H9 (cell line): ENCODE measurements around the gene LEF1. TPM values are rescaled to one million over a fixed set of nuclear protein-coding genes. Genes with fewer than 3 reads are reported as not detected.

Source experiments
- DNase-seq: peaks from one replicate; pipeline ENCODE4 v3.0.0-alpha.2; 2017
- H2AFZ ChIP-seq: one replicate; pipeline ENCODE4 v1.6.1; 2013; ENCODE audit warnings: mild to moderate bottlenecking, low read length, control low read depth, moderate library complexity
- H2AK5ac ChIP-seq: 2 replicates; pipeline ENCODE4 v1.6.1; 2013; ENCODE audit warnings: low read length, control low read depth, mixed read lengths; ENCODE audit not compliant: insufficient read length
- H2BK120ac ChIP-seq: one replicate; pipeline ENCODE4 v1.6.1; 2013; ENCODE audit warnings: low read depth, mild to moderate bottlenecking, low read length, control low read depth, inconsistent platforms; ENCODE audit not compliant: poor library complexity, severe bottlenecking
- H2BK12ac ChIP-seq: 2 replicates; pipeline ENCODE4 v1.6.1; 2013; ENCODE audit warnings: low read length, control low read depth, mixed read lengths, low read depth; ENCODE audit not compliant: insufficient read length
- H2BK15ac ChIP-seq: 2 replicates; pipeline ENCODE4 v1.6.1; 2013; ENCODE audit warnings: low read depth, low read length, control low read depth
- H2BK20ac ChIP-seq: one replicate; pipeline ENCODE4 v1.6.1; 2013; ENCODE audit warnings: low read depth, mild to moderate bottlenecking, low read length, control low read depth, inconsistent platforms; ENCODE audit not compliant: poor library complexity, severe bottlenecking
- H2BK5ac ChIP-seq: 2 replicates; pipeline ENCODE4 v1.6.1; 2013; ENCODE audit warnings: low read length, control low read depth, mixed read lengths; ENCODE audit not compliant: insufficient read length
- H3K14ac ChIP-seq: 2 replicates; pipeline ENCODE4 v1.6.1; 2013; ENCODE audit warnings: low read length, control low read depth; ENCODE audit not compliant: insufficient read depth
- H3K18ac ChIP-seq: 2 replicates; pipeline ENCODE4 v1.6.1; 2013; ENCODE audit warnings: low read depth, mild to moderate bottlenecking, mixed read lengths, low read length, control low read depth; ENCODE audit not compliant: insufficient read length
- H3K23ac ChIP-seq: 2 replicates; pipeline ENCODE4 v1.6.1; 2013; ENCODE audit warnings: low read length, control low read depth, mixed read lengths, low read depth; ENCODE audit not compliant: insufficient read length
- H3K23me2 ChIP-seq: 2 replicates; pipeline ENCODE4 v1.6.1; 2013; ENCODE audit warnings: low read depth, mild to moderate bottlenecking, mixed read lengths, low read length, control low read depth; ENCODE audit not compliant: insufficient read length, poor library complexity, severe bottlenecking
- H3K27ac ChIP-seq: 2 replicates; pipeline ENCODE4 v1.5.1; 2013; ENCODE audit warnings: low read length, control low read depth, mixed read lengths, low read depth; ENCODE audit not compliant: insufficient read length
- H3K27me3 ChIP-seq: 2 replicates; pipeline ENCODE4 v1.6.1; 2013; ENCODE audit warnings: low read length, control low read depth, inconsistent platforms; ENCODE audit not compliant: insufficient read depth
- H3K4ac ChIP-seq: 2 replicates; pipeline ENCODE4 v1.6.1; 2013; ENCODE audit warnings: low read depth, mild to moderate bottlenecking, control low read depth, inconsistent platforms, low read length, moderate library complexity
- H3K4me1 ChIP-seq: 2 replicates; pipeline ENCODE4 v1.6.1; 2013; ENCODE audit warnings: low read length, control low read depth, inconsistent platforms; ENCODE audit not compliant: insufficient read depth
- H3K4me2 ChIP-seq: 2 replicates; pipeline ENCODE4 v1.6.1; 2013; ENCODE audit warnings: low read length, control low read depth, mixed read lengths; ENCODE audit not compliant: insufficient read length, insufficient read depth
- H3K56ac ChIP-seq: 2 replicates; pipeline ENCODE4 v1.6.1; 2013; ENCODE audit warnings: low read depth, mild to moderate bottlenecking, mixed read lengths, low read length, control low read depth; ENCODE audit not compliant: insufficient read length
- H3K79me1 ChIP-seq: 2 replicates; pipeline ENCODE4 v1.6.1; 2013; ENCODE audit warnings: low read depth, mild to moderate bottlenecking, moderate library complexity, low read length, control low read depth, inconsistent platforms; ENCODE audit not compliant: insufficient read depth, poor library complexity, severe bottlenecking
- H3K79me2 ChIP-seq: 2 replicates; pipeline ENCODE4 v1.6.1; 2013; ENCODE audit warnings: low read length, control low read depth, inconsistent platforms; ENCODE audit not compliant: insufficient read depth
- H3K9ac ChIP-seq: 2 replicates; pipeline ENCODE4 v1.6.1; 2013; ENCODE audit warnings: low read length, control low read depth, mixed read lengths; ENCODE audit not compliant: insufficient read length; ENCODE audit errors: extremely low read depth
- H3K9me3 ChIP-seq: one replicate; pipeline ENCODE4 v1.6.1; 2013; ENCODE audit warnings: low read depth, low read length, inconsistent platforms; ENCODE audit not compliant: control insufficient read depth
- H3T11ph ChIP-seq: one replicate; pipeline ENCODE4 v1.6.1; 2013; ENCODE audit warnings: mild to moderate bottlenecking, low read length, control low read depth, inconsistent platforms
- H4K20me1 ChIP-seq: one replicate; pipeline ENCODE4 v1.6.1; 2013; ENCODE audit not compliant: control insufficient read depth, insufficient read length, insufficient read depth
- H4K5ac ChIP-seq: 2 replicates; pipeline ENCODE4 v1.6.1; 2013; ENCODE audit warnings: low read depth, mild to moderate bottlenecking, mixed read lengths, low read length, control low read depth; ENCODE audit not compliant: insufficient read length
- H4K8ac ChIP-seq: replicated peaks from 2 replicates; pipeline ENCODE4 v1.6.1; 2013; ENCODE audit warnings: low read length, control low read depth, mixed read lengths, low read depth; ENCODE audit not compliant: insufficient read length
- H4K91ac ChIP-seq: 2 replicates; pipeline ENCODE4 v1.6.1; 2013; ENCODE audit warnings: low read depth, mild to moderate bottlenecking, moderate library complexity, mixed read lengths, low read length, control low read depth; ENCODE audit not compliant: insufficient read length
- H3K27ac Mint-ChIP-seq, 3 experiments: 2 replicates in 2 of 3; 3 replicates in 1 of 3; pipeline ENCODE4 v1.8.0; 2020 to 2021; ENCODE audit warnings: mixed read lengths in 3 of 3, mild to moderate bottlenecking in 1 of 3, moderate library complexity in 1 of 3
- H3K27me3 Mint-ChIP-seq: 2 replicates; pipeline ENCODE4 v1.8.0; 2021; ENCODE audit warnings: low read depth, mild to moderate bottlenecking, moderate library complexity, mixed read lengths
- H3K36me3 Mint-ChIP-seq, 3 experiments: 2 replicates in 2 of 3; 3 replicates in 1 of 3; pipeline ENCODE4 v1.8.0; 2020 to 2021; ENCODE audit warnings: low read depth in 3 of 3, mixed read lengths in 3 of 3; ENCODE audit not compliant: insufficient read depth in 1 of 3
- H3K4me1 Mint-ChIP-seq, 2 experiments: 2 replicates each; pipeline ENCODE4 v1.8.0; 2020; ENCODE audit warnings: mixed read lengths in 2 of 2
- H3K4me3 Mint-ChIP-seq, 2 experiments: 2 replicates in 1 of 2; 3 replicates in 1 of 2; pipeline ENCODE4 v1.8.0; 2020 to 2021; ENCODE audit warnings: mild to moderate bottlenecking in 2 of 2, mixed read lengths in 2 of 2, moderate library complexity in 1 of 2
- H3K9me3 Mint-ChIP-seq, 2 experiments: 2 replicates in 1 of 2; 3 replicates in 1 of 2; pipeline ENCODE4 v1.8.0; 2020; ENCODE audit warnings: mild to moderate bottlenecking in 2 of 2, mixed read lengths in 2 of 2, moderate library complexity in 1 of 2
- CTCF ChIP-seq: fragments of 200-600 bp; sonication (generic); conservative IDR thresholded peaks from 3 replicates; pipeline ENCODE4 v1.8.0; 2021; ENCODE audit warnings: antibody characterized with exemption, mild to moderate bottlenecking
- WGBS: extraction: QIAGEN DNeasy Blood & Tissue Kit; methylation state at CpG from one replicate; pipeline ENCODE4 v1.1.7; 2013; ENCODE audit warnings: missing lambda C conversion rate, low lambda C conversion rate, mixed read lengths; ENCODE audit not compliant: insufficient read length; ENCODE audit errors: extremely low coverage; 5-methylcytosine and 5-hydroxymethylcytosine counted together
- total RNA-seq: library from RNA; stranded (reverse); gene quantifications from 2 replicates; pipeline ENCODE4 v1.2.1, GENCODE V29; 2021

Gene LEF1
- total RNA-seq, 1 experiment from 2014 or later: 2.5 TPM

GRCh38 chr4:107997794-107998193 is 170.9 kb downstream of the LEF1 start:
- no peaks in the 10 kb centered on the region for H3K4me1 ChIP-seq
- no peak overlapping the region for H2BK12ac ChIP-seq
- H2AFZ ChIP-seq: no peak overlapping the region
- no peak overlapping the region for H4K91ac ChIP-seq
- no peak overlapping the region for H2BK5ac ChIP-seq
- peaks cover 5% of the 10 kb centered on the region; the same call in 1 of the 2 replicates for H3K79me2 ChIP-seq
- H2BK20ac ChIP-seq: no peak overlapping the region
- H3K27me3 ChIP-seq: no peaks in the 10 kb centered on the region
- peaks cover 12% of the 10 kb centered on the region for H3K79me1 ChIP-seq
- H2AK5ac ChIP-seq: no peak overlapping the region
- H4K20me1 ChIP-seq: no peaks in the 10 kb centered on the region
- 0 out of 7 replicates have a peak overlapping the region, but pooled peaks of 1 of the 3 experiments have one; percentile 17 for H3K27ac Mint-ChIP-seq
- H3K4ac ChIP-seq: no peak overlapping the region
- H3K27ac ChIP-seq: no peak overlapping the region
- no peak overlapping the region for H3K14ac ChIP-seq
- H3K27me3 Mint-ChIP-seq: no peaks in the 10 kb centered on the region
- H3K4me2 ChIP-seq: no peak overlapping the region
- H3K23ac ChIP-seq: no peak overlapping the region
- peaks cover 14 to 17% of the 10 kb centered on the region in 2 experiments for H3K9me3 Mint-ChIP-seq
- no peak overlapping the region for H2BK15ac ChIP-seq
- H3K18ac ChIP-seq: no peak overlapping the region
- no peak overlapping the region for H2BK120ac ChIP-seq
- H3K56ac ChIP-seq: no peak overlapping the region
- no peak for TF ChIP-seq CTCF
- H3K9me3 ChIP-seq: peaks cover 4% of the 10 kb centered on the region
- H4K5ac ChIP-seq: no peak overlapping the region
- H3K4me3 Mint-ChIP-seq: no peak overlapping the region
- no peak overlapping the region for H3K9ac ChIP-seq
- peaks cover 10 to 19% of the 10 kb centered on the region in 2 experiments for H3K4me1 Mint-ChIP-seq
- DNase-seq: no peak
- peaks cover 36 to 58% (median 48%) of the 10 kb centered on the region in 3 experiments for H3K36me3 Mint-ChIP-seq
- WGBS: no CpG with 5 or more reads among the region's 2 CpGs
- H4K8ac ChIP-seq: no peak overlapping the region
- no peaks in the 10 kb centered on the region for H3K23me2 ChIP-seq
- no peak overlapping the region for H3T11ph ChIP-seq

Other genes with a start within 250 kb of the LEF1 start
- gene CYP2U1, start 237.4 kb downstream of the LEF1 start, total RNA-seq: 8.9 and 9.6 TPM in 2 replicates
- gene HADH, start 179.0 kb downstream of the LEF1 start, total RNA-seq: 44.4 and 46.6 TPM in 2 replicates